ENCODE data around the gene INSYN2A.

The INSYN2A gene

DNA sequence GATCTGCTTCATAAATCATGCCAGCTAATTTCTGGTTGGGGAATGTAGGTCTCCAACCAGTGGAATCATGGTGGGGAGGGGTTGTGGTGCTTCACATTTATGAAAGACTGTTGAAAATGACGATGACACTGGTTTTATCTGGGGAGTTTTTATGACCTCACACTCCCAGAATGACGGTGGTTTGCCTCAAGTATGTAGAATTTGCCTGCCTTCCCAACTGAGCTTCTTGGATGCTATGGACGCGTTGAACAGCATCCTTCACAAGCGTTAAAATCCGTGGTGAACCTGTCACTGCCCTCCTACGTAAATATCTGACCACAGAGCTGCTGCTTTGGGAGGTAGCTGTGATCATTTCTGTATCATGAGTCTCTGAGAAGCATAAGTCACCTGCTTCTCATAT lies 3.3 kb downstream of the INSYN2A start (continued):
- TF ChIP-seq, protein P1, sequence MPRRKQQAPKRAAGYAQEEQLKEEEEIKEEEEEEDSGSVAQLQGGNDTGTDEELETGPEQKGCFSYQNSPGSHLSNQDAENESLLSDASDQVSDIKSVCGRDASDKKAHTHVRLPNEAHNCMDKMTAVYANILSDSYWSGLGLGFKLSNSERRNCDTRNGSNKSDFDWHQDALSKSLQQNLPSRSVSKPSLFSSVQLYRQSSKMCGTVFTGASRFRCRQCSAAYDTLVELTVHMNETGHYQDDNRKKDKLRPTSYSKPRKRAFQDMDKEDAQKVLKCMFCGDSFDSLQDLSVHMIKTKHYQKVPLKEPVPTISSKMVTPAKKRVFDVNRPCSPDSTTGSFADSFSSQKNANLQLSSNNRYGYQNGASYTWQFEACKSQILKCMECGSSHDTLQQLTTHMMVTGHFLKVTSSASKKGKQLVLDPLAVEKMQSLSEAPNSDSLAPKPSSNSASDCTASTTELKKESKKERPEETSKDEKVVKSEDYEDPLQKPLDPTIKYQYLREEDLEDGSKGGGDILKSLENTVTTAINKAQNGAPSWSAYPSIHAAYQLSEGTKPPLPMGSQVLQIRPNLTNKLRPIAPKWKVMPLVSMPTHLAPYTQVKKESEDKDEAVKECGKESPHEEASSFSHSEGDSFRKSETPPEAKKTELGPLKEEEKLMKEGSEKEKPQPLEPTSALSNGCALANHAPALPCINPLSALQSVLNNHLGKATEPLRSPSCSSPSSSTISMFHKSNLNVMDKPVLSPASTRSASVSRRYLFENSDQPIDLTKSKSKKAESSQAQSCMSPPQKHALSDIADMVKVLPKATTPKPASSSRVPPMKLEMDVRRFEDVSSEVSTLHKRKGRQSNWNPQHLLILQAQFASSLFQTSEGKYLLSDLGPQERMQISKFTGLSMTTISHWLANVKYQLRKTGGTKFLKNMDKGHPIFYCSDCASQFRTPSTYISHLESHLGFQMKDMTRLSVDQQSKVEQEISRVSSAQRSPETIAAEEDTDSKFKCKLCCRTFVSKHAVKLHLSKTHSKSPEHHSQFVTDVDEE (CRISPR knock-in tag; IDR thresholded peaks at IDR 0.05), result no peak
- TF ChIP-seq ZFP30 (CRISPR knock-in tag; IDR thresholded peaks at IDR 0.05), result no peak
- no peak for TF ChIP-seq ZFP3 (CRISPR knock-in tag; IDR thresholded peaks at IDR 0.05)
- TF ChIP-seq, protein P2, sequence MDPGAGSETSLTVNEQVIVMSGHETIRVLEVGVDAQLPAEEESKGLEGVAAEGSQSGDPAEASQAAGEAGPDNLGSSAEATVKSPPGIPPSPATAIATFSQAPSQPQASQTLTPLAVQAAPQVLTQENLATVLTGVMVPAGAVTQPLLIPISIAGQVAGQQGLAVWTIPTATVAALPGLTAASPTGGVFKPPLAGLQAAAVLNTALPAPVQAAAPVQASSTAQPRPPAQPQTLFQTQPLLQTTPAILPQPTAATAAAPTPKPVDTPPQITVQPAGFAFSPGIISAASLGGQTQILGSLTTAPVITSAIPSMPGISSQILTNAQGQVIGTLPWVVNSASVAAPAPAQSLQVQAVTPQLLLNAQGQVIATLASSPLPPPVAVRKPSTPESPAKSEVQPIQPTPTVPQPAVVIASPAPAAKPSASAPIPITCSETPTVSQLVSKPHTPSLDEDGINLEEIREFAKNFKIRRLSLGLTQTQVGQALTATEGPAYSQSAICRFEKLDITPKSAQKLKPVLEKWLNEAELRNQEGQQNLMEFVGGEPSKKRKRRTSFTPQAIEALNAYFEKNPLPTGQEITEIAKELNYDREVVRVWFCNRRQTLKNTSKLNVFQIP (CRISPR knock-in tag; IDR thresholded peaks at IDR 0.05; ENCODE audit: borderline replicate concordance, low read depth), result no peak
- no peak for TF ChIP-seq ZNF565 (CRISPR knock-in tag; conservative IDR thresholded peaks at IDR 0.05; ENCODE audit: low read depth)

GRCh38 chr10:127190427-127190826 lies 6.0 kb downstream of the INSYN2A start:
- TF ChIP-seq ESRRG (CRISPR knock-in tag; IDR thresholded peaks at IDR 0.05), result no peak
- no peak for TF ChIP-seq ZFP30 (CRISPR knock-in tag; IDR thresholded peaks at IDR 0.05)
- no peak for ATAC-seq

DNA sequence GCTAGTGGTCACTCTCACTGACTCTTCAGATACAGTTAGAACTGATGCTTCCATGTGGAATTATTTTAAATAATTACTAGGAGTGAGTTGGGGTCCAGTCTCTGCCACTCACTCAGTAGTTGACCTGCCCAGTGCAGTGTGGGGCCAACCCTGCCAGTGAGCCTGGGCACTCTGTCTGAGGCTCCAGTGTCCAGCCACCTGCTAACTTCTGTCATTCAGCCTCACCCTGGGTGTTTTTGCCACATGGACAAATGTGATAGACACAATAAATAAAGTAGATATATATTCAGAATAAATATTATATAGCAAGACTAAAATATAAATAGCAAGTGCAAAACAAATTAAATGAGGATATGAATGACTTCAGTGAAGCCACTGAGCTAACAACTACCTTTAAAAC lies 7.2 kb downstream of the INSYN2A start:
- ATAC-seq, result no peak
- TF ChIP-seq ZNF565 (CRISPR knock-in tag; conservative IDR thresholded peaks at IDR 0.05; ENCODE audit: low read depth) (no peak), CREB5 (CRISPR knock-in tag; IDR thresholded peaks at IDR 0.05; ENCODE audit: low read depth) (no peak), PATZ1 (CRISPR knock-in tag; IDR thresholded peaks at IDR 0.05; ENCODE audit: borderline replicate concordance) (no peak), TCF4 (CRISPR knock-in tag; IDR thresholded peaks at IDR 0.05; ENCODE audit: borderline replicate concordance) (no peak), PPARA (CRISPR knock-in tag; IDR thresholded peaks at IDR 0.05; ENCODE audit: borderline replicate concordance) (no peak), ARNTL (CRISPR knock-in tag; IDR thresholded peaks at IDR 0.05; ENCODE audit: borderline replicate concordance, low read depth) (no peak), ISL1 (CRISPR knock-in tag; IDR thresholded peaks at IDR 0.05) (no peak), CSDC2 (CRISPR knock-in tag; IDR thresholded peaks at IDR 0.05) (no peak), SNAI2 (CRISPR knock-in tag; IDR thresholded peaks at IDR 0.05) (no peak), ZFP30 (CRISPR knock-in tag; IDR thresholded peaks at IDR 0.05) (no peak), GLIS3 (CRISPR knock-in tag; IDR thresholded peaks at IDR 0.05) (no peak), TOX (CRISPR knock-in tag; IDR thresholded peaks at IDR 0.05; ENCODE audit: borderline replicate concordance) (no peak), OSR1 (CRISPR knock-in tag; IDR thresholded peaks at IDR 0.05) (no peak), ESRRG (CRISPR knock-in tag; IDR thresholded peaks at IDR 0.05) (no peak), ZNF8 (CRISPR knock-in tag; IDR thresholded peaks at IDR 0.05) (no peak), RARB (CRISPR knock-in tag; IDR thresholded peaks at IDR 0.05) (no peak)
- TF ChIP-seq, protein P2 (CRISPR knock-in tag; IDR thresholded peaks at IDR 0.05; ENCODE audit: borderline replicate concordance, low read depth), result no peak
- TF ChIP-seq, protein P1 (CRISPR knock-in tag; IDR thresholded peaks at IDR 0.05), result no peak
